Measurements from ENCODE around the gene INPP5D. TPM values are rescaled to one million over a fixed set of nuclear protein-coding genes. Genes with fewer than 3 reads are reported as not detected.

The INPP5D gene
- 0.29 and 0.53 TPM in 2 replicates for total RNA-seq

DNA sequence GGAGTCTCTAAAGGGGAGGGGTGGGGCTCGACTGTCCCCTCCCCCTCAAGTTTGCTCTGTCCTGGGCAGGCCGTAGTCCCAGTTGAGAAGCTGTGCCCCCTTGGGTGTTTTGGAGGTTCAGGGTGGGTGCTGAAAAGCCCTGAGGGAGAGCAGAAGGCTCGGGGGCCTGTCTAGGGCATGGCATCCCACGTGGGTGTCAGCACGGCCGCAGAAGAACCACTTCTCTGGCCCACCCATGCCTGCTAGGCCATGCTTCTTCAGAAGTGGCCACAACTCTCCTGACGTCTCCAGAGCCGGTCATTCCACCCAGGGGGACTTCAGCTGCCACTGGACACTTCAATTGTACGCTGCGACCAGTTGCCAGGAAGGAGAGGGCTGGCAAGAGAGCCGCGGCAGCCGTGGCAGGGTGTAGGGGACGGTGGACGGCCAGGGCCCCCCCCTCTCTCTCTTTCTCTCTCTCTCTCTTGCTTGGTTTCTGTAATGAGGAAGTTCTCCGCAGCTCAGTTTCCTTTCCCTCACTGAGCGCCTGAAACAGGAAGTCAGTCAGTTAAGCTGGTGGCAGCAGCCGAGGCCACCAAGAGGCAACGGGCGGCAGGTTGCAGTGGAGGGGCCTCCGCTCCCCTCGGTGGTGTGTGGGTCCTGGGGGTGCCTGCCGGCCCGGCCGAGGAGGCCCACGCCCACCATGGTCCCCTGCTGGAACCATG lies at the start of gene INPP5D:
Gene INPP5D, plus strand, starts transcription at position 546 of the 704 bp plus-strand sequence. Its CDS starts 137 bp downstream, at position 683.

DNA sequence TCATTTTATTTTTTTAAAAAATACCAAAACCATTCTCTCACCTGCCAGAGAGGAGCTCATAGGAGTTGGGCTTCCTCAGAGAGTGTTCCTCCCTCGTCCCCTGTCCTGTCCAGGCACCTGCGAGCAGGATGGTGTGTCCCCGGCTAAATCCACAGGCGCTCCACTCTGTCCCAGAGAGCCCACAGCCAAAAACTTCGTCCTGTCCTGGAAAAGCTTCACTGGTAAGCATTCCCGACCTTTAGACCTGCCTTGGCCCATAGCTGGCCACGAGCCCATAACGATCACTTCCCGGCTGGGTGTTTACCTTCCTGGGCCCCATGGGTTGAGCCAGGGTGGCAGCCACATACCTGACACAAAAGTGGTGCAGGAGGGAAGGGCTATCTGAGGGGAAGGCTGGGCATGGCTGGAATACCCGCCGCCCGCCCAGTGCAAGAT lies 47.1 kb upstream of the INPP5D start, which contains the start of gene NGEF:
Gene NGEF, minus strand, starts transcription at position 230 of the 435 bp plus-strand sequence. CDS start 38,366 bp downstream, outside the sequence.

DNA sequence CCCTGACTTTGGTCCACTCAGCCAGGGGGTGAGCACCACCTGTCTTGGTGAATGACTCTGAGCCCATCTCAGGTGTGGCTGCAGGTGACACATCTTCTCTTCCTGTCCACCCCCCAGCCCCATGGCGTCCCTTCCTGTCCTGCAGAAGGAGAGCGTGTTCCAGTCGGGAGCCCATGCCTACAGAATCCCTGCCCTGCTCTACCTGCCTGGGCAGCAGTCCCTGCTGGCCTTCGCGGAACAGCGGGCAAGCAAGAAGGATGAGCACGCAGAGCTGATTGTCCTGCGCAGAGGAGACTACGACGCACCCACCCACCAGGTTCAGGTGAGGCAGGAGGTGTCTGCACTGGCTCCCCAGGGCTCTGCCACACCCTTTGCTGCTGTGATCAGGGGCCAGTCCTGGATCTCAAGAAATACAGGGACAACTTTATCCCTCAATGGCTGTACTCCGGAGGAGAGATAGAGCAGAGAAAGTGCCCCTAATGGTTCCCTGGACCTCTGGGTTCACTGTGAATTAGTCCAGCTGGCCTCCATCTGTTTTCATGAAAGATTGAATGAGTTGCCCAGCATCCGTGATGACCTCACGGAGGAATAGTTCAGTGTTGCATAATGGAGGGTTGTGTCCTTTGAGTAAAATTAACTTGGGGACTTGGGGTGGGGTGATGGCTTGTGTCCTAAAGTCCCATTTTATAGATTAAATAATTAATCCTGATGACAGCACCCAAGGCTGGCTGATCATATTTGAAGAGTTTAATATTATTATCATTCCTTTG lies 27.4 kb upstream of the INPP5D start, which contains the start of gene NEU2:
Gene NEU2, plus strand, starts transcription at position 122 of the 770 bp plus-strand sequence. Its CDS starts 0 bp downstream, at position 122.

DNA sequence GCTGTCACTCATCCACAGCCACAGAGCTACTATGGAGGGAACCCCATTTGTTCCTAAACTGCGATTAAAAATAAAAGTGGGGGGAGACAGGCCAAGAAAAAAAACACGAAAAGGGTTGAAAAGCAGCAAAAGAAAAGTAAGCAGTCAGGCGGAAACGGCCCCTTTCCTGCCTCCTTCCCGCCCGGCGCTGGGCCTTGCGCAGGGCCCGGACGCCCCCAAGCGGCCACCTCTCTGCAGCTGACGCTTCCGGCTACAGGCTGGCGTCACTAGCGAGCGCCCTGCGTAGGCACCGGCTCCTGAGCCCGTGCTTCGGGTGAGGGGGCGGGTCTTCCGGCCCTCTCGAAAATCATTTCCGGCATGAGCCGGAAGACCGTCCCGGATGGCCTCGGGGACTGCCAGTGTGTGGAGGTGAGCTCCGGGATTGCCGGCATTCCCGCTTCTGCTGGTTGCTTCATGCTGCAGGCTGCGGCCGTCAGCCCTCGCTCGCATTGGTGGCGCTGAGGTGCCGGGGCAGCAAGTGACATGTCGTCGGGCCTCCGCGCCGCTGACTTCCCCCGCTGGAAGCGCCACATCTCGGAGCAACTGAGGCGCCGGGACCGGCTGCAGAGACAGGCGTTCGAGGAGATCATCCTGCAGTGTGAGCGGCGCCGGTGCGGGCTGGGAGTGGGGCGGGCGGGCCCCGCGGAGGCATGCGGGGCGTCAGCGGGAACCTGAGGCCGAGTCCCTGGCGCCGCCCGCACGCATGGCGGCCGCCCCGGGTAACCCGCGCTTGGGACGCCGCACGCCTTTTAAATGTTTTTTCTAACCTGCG lies 191.4 kb downstream of the INPP5D start, which contains the start of gene ATG16L1:
Gene ATG16L1, plus strand, starts transcription at position 368 of the 811 bp plus-strand sequence. Its CDS starts 155 bp downstream, at position 523.

Other genes with a start within 250 kb of the INPP5D start
- gene SNORC, start 190.1 kb upstream of the INPP5D start, total RNA-seq = under 0.01 and 0.18 TPM in 2 replicates
- gene NGEF, start 47.1 kb upstream of the INPP5D start, total RNA-seq = 3.2 and 5.8 TPM in 2 replicates
- gene NEU2, start 27.7 kb upstream of the INPP5D start, total RNA-seq = not detected in 2 replicates
- gene ATG16L1, start 191.3 kb downstream of the INPP5D start, total RNA-seq = 17.0 and 20.9 TPM in 2 replicates
- gene SAG, start 247.5 kb downstream of the INPP5D start, total RNA-seq = not detected in 2 replicates